SK-N-SH (cell line): Measurements from ENCODE around the gene STXBP1.

Experiments used
- EP300 ChIP-seq, 2 experiments: IDR thresholded peaks; 2 replicates each; pipeline versions ENCODE4 v1.4.0 to v1.6.1; 2012; ENCODE audit warnings: borderline replicate concordance in 1 of 2, low read depth in 1 of 2, low read length in 1 of 2
- EZH2phosphoT487 ChIP-seq: fragments of 200-600 bp; sonication (generic); IDR thresholded peaks from 2 replicates; pipeline ENCODE4 v1.6.1; 2017; ENCODE audit warnings: low read depth, mixed run types, mild to moderate bottlenecking, antibody characterized with exemption, moderate library complexity, borderline replicate concordance
- PBX3 ChIP-seq: IDR thresholded peaks from 2 replicates; pipeline ENCODE4; 2012
- POLR2AphosphoS5 ChIP-seq: IDR thresholded peaks from 2 replicates; pipeline ENCODE4 v1.6.1; 2012; ENCODE audit warnings: low read depth, low read length
- TAF1 ChIP-seq: IDR thresholded peaks from 2 replicates; pipeline ENCODE4 v1.6.1; 2012; ENCODE audit warnings: low read depth, mild to moderate bottlenecking, low read length, moderate library complexity, borderline replicate concordance
- TF ChIP-seq, protein P1 (sequence below): fragments of 200-600 bp; sonication (generic); IDR thresholded peaks from 2 replicates; pipeline ENCODE4 v1.6.1; 2017; ENCODE audit warnings: antibody characterized with exemption, mild to moderate bottlenecking, moderate library complexity

DNA sequence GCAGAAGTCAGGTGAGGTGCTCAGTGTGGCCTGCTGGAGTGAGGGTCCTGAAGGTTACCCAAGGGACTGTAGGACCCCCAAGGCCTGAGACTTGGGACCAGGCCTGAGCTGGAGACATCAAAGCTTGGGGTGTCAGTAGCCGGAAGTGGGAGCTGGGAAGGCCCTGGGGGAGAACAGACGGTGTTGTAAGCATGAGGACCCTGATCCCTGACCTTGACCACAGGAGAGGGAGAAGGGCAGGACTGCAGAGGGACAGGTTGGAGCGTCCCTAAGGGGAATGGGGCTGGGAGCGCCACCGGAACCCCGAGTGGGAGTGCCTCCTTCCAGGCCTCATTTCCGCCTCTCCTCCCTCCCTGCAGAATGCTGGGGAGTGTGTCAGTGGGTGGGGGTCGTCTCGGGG lies 104.3 kb downstream of the STXBP1 start:
- TF ChIP-seq, protein P1, sequence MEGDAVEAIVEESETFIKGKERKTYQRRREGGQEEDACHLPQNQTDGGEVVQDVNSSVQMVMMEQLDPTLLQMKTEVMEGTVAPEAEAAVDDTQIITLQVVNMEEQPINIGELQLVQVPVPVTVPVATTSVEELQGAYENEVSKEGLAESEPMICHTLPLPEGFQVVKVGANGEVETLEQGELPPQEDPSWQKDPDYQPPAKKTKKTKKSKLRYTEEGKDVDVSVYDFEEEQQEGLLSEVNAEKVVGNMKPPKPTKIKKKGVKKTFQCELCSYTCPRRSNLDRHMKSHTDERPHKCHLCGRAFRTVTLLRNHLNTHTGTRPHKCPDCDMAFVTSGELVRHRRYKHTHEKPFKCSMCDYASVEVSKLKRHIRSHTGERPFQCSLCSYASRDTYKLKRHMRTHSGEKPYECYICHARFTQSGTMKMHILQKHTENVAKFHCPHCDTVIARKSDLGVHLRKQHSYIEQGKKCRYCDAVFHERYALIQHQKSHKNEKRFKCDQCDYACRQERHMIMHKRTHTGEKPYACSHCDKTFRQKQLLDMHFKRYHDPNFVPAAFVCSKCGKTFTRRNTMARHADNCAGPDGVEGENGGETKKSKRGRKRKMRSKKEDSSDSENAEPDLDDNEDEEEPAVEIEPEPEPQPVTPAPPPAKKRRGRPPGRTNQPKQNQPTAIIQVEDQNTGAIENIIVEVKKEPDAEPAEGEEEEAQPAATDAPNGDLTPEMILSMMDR = no peak
- no peak for TF ChIP-seq EP300 (IDR thresholded peaks at IDR 0.05; ENCODE audit: borderline replicate concordance in 1 of 2, low read depth in 1 of 2, low read length in 1 of 2)
- TF ChIP-seq PBX3 = no peak
- no peak for TF ChIP-seq EZH2phosphoT487
- TF ChIP-seq POLR2AphosphoS5 = no peak
- TF ChIP-seq TAF1 = no peak
